Kidney tubule cell (primary cell): Measurements from ENCODE around the gene CDC20B.
"Not testable (repeated sequence)": the region's sequence is repeated elsewhere in the genome, so short reads cannot be mapped to it uniquely, and the experiment has no call there.

ENCODE experiments used
- DNase-seq: peaks from one replicate; pipeline ENCODE4 v3.0.0-alpha.2; 2018; ENCODE audit warnings: low spot score

CDC20B gene

DNA sequence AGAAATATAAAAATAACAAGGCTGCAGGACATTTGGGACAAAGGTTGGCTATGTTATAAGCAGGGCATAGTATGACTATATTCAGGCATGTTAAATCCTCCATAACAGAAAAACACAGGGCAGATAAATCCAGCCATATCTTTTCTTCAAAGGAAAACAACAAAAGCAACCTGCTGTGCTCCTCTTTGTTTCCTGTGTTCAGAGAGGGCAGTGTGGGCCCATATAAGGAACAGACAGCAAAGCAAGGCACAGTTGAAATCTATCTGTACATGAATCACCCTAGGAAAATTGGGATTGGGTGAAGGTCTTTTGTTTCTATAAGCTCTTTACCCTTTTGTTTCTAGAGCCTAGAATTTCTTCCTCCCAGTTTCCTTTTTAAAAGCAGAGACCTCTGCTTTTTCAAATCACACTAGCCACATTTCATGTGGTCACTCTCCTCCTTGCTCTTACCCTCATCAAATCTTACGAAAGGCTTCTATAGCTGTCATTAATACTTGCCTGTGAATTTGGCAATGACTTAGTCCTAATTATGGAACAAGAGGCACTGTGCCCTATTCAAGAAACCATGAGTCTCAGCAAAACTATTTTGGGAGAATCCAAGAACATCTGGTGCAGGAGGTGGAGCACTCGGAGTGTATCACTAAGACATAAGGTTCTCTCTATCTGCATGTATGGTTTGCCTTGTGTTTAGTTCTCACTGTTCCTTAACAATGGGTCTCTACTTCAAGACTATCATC, 68.8 kb downstream of the CDC20B start:
- DNase-seq = no peak

DNA sequence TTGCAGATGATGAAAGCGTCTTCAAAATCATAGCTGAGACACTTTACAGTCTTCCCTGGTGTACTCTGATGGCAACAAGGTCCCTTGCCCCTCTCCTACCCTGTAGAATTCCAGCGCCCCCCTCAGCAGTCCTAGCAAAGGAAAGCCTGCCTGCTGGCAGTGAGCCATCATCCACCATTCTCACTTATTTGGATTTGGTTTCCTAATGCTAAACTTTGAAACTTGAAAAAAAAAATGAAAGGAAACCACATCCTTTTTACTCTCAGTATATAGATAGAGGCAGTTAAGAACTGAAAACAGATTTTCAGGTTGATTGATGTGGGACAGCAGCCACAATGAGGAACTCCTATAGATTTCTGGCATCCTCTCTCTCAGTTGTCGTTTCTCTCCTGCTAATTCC, 70.6 kb downstream of the CDC20B start, which contains the start of gene GZMA:
GZMA (plus strand) TSS at position 299 of the 400 bp plus-strand sequence; CDS start at position 336, 37 bp downstream.
- no peak for DNase-seq

DNA sequence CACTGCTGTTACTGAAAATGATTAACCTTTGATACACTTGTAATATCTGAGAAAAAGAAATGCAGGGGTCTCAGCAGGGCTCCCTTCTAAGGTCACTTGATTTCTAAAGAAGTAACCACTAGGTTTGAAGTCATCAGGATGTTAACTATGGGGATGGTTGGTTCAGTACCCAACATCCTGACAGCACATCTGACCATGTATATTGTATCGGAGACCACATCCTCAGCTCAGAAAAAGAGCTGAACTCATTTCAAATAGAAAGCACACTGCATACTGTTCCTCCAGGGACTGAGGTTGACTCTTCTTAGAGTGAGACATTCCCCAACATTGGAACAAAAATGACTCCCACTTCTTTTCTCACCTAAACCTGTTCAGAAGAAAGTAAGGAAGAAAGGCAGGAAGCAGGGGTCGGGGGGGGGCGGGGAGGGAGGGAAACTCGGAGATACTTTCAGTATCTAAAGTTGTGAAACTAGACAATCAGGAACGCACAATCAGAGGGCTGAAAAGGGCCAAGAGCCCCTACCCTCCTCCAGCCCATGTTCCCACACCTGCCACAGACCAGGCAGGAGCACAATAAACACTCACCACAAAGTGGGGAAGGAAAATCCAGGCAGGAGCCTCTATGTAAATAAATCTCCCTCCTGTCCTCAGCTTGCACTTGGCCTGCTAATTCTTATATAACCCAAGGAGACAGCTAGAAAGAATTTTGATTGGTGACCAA, 71.3 kb downstream of the CDC20B start:
- DNase-seq = no peak

DNA sequence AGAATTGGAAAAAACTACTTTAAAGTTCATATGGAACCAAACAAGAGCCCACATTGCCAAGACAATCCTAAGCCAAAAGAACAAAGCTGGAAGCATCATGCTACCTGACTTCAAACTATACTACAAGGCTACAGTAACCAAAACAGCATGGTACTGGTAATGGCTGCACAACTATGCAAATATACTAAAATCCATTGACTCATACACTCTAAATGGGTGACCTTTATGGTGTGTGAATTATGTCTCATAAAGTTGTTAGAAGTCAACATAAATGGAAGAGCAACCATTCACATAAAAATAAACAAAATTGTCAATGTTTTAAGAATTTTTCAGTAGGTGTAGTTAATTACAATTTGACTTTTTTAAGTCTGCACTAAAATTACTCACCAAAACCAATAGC, 71.8 kb downstream of the CDC20B start:
- DNase-seq = not testable (repeated sequence)

DNA sequence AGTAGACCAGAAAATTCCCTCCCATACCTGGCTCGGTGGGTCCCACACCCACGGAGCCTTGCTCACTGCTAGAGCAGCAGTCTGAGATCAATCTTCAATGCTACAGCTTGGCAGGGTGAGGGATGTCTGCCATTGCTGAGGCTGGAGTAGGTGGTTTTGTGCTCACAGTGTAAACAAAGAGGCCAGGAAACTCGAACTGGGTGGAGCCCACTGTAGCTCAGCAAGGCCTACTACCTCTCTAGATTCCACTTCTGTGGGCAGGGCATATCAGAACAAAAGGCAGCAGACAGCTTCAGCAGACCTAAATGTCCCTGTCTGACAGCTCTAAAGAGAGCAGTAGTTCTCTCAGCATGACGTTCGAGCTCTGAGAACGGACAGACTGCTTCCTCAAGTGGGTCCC, 76.1 kb downstream of the CDC20B start:
- DNase-seq = no peak

DNA sequence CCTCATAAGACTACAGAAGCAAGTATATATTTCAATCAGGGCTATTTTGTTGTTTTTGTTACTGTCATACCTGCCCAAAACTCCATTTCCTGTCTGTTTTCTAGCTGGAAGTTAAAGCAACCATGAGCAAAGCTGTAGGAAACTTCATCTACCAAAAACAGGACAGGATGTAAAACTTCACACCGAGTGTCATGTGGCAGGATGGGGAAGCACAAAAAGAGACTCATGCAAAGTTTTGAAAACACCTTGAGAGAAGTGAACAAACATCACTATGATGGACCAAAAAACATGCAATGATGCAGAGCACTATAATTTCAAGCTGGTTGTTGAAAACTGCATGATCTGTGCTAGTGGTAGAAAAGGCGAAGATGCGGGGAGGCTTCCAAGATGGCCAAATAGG, 76.8 kb downstream of the CDC20B start:
- DNase-seq = no peak

DNA sequence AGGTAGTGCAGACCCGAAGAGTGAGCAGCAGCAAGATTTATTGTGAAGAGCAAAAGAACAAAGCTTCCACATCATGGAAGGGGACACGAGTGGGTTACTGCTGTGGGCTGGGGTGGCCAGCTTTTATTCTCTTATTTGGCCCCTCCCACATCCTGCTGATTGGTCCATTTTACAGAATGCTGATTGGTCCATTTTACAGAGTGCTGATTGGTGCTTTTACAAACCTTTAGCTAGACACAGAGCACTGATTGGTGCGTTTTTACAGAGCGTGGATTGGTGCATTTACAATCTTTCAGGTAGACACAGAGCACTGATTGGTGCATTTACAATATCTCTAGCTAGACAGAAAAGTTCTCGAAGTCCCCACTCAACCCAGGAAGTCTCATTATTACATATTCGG, 82.0 kb downstream of the CDC20B start:
- DNase-seq = not testable (repeated sequence)

DNA sequence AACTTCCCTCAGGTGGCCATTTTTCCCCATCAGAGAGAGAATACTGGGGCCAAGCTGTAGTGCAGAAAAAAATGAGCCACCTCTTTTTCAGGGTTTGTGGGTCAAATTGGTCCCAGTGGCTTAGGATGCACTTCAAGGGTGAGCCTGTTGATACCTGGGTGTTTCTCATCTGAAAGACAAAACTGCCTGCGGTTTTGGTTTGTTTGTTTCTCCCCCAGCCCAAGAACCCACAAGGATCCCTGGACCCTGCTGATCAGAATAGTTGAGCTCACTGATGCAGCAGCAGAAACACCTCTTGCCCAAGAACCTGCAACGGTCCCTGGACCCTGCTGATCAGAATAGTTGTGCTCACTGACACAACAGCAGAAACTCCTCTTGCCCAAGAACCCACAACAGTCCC, 83.7 kb downstream of the CDC20B start:
- DNase-seq = not testable (repeated sequence)

DNA sequence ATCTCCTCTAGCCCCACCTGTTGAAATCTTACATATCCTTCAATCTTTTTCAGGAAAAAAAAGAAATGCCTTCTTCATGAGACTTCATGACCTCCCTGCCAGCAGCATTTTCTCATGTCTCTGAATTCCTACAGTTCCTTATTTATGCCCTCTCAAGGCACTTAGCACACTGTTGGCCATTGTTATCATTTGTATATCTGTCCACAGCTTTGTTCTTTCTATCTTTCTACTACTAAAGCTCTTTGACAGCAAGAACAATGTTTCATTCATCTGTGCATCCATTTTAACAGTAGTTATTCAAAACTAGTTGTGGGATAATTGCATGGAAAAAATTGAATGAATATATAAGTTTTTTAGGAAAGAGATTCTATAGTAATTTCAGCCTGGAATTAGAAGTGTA, 91.4 kb downstream of the CDC20B start:
- DNase-seq = no peak

DNA sequence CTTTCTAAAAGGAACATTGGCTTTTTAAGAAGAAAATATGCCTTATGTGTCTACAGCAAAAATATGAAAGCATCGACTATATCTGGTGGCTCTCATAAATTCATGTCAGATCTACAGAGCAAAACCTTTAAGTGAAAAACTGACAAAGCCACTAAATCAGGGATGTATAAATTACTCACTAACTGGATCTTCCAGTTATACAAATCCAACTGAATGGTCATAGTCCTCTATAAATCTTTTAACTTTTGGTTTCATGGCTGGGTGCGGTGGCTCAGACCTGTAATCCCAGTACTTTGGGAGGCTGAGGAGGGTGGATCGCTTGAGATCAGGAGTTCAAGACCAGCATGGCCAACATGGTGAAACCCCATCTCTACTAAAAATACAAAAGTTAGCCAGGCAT, 99.8 kb downstream of the CDC20B start:
- no peak for DNase-seq

DNA sequence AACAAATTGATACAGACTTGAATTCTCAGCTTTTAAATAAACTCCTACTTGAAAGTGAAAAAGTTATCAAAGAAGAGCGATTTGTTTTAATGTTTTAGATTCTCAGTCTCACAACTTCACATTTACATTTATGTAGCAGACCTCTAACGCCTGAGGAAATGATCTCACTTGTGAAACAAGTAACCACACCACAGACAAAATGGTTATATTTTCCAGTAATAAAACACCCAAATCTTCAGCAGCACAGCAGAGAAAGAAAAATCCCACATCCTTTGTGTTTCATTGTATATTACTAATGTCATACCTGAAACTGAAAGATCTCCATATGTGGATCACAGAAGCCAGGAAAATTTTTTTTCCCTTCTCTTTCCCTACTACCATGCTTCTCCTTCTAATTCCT, 100.3 kb downstream of the CDC20B start:
- no peak for DNase-seq

DNA sequence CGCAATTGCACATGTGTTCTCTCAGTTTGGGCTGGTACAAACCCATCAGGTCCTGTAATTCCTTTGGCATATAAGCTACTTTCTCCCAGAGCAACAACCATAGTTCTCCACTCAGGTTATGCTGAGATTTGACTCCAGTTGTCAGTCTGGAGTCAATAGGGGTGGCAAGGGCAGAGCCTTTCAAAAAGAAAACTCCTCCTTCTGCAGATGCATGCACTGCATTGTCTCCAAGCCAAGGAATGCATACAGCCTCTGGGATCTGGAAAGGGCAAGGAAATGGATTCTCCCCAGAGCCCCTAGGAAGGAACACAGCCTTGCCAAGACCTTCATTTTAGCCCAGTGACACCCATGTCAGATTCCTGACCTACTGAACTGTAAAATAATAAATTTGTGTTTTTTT, 101.6 kb downstream of the CDC20B start:
- DNase-seq = no peak

DNA sequence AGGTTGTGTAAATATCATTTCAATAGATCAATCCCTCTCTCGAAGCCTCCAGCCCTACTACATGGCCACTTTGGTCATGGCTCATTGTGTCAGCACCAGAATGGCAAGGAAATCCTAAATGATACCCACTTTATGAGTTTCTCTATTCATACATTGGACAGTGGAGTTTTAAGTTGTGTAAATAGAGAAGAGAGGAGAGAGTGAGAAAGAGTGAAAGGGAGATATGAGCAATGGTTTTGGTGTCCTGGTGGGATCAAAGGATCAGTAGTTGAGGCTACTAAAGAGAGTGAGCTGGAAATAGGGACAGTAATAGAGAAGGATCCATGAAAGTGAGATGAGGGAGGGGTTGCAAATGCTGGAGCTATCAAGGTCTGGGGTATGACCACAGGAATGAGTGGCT, 102.0 kb downstream of the CDC20B start:
- no peak for DNase-seq

DNA sequence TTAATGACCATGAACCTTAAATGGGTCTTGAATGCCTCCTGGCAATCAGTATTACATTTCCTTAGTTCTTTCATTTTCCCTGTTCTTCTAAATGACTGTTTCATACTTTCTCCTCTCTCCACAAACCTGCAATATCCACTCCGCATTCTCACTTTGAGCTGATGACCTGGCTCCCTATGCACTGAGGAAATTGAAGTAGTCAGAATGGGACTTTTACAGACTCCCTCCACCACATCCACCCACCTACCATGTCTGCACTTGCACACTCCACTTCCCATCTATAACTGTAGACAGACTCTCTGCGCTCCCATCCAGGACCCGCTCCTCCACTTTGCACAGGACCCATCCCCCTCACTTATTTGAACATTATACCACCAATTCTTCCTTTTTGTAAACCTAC, 106.7 kb downstream of the CDC20B start:
- DNase-seq = no peak

DNA sequence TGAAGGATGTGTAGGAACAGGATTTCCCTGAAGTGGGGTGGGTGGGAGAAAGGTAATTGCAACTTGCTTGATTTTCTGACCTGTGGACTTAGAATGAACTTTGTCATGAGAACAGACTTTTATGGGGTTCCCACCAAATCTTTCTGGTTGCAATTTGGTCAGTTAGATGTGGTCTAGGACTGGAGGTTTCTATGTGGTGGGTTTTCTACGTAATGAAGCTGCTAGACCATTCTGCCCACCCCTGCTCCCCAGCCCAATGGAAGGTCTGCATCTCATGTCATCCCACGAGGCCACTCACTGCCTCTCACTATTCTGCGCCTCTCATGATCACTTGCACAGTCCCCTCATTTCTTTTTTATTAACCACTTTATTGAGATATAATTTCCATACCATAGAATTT, 108.5 kb downstream of the CDC20B start:
- DNase-seq = no peak

DNA sequence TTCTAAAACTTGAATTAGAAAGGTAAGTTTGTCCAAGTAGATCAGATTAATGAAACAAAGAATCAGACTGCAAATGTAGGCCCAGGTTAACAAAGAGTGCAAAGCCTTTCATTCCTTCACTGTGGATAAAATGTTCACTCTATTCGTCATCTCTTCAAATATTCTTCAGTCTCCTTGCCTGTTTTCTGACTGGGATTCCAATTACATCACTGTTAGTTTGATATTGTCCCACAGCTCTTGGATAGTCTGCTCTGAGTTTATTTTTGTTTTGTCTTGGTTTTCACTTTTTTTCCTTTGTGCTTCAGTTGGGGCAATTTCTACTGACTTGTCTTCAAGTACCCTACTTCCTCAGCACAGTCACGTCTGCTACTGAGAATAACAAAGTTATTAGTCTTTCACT, 109.1 kb downstream of the CDC20B start:
- no peak for DNase-seq

DNA sequence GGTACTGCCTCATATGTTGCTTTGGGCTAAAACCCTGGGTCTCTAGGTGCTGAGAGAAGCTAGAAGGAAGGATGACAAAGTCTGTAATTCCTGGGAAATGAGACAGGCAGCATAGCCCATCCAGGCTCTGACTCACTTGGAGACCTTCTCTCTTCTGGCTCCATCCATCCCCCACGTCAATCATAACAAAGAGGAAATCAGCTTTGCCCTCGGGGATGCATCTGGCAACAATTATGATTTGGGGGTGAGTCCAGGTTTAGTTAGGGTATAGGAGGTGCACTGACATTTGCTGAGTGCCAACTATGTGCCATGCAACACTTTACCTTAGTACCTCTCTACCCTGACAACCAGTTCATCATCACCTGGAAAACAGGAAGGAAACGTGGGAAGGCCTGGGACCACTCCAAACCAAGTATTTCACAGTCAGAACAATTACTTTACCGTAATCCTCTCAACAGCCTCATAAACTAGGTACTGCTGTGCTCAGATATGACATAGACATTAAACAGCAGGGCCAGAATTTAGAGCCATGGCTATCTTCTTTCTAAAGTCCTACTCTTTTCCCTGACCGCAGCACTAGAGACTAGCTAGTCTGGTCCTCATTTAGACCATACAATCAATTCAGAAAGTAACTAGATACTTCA, 109.6 kb downstream of the CDC20B start:
- DNase-seq = peak; percentile 15
